Tibial nerve (tissue), 4 donors: ENCODE measurements around the gene RB1. TPM values are rescaled to one million over a fixed set of nuclear protein-coding genes. Genes with fewer than 3 reads are reported as not detected.

Experiments used
- DNase-seq, 2 donors: peaks; one replicate each; pipeline ENCODE4 v3.0.0-alpha.2; 2019; ENCODE audit warnings: low spot score in 2 of 2
- H3K27ac ChIP-seq, 4 donors: fragments of 200-600 bp; sonication (generic) in 3 of 4; one replicate each; pipeline ENCODE4 v1.5.1; 2017 to 2019; ENCODE audit warnings: mild to moderate bottlenecking in 1 of 4
- H3K27me3 ChIP-seq, 2 donors: fragments of 200-600 bp; sonication (generic) in 1 of 2; one replicate each; pipeline versions ENCODE4 v1.5.1 to v1.6.0; 2017 to 2019
- H3K36me3 ChIP-seq, 3 donors: fragments of 200-600 bp; sonication (generic); one replicate each; pipeline ENCODE4 v1.5.1; 2018 to 2019
- H3K4me1 ChIP-seq, 4 donors: fragments of 200-600 bp; sonication (generic) in 3 of 4; one replicate each; pipeline ENCODE4 v1.5.1; 2017 to 2019
- H3K4me3 ChIP-seq, 4 donors: fragments of 200-600 bp; sonication (generic) in 3 of 4; one replicate each; pipeline ENCODE4 v1.5.1; 2017 to 2019; ENCODE audit warnings: mild to moderate bottlenecking in 1 of 4, moderate library complexity in 1 of 4
- H3K9me3 ChIP-seq, 4 donors: fragments of 200-600 bp; sonication (generic) in 3 of 4; one replicate each; pipeline ENCODE4 v1.5.1; 2017 to 2019
- EP300 ChIP-seq, 2 donors: sonication (generic); formaldehyde crosslinking; IDR thresholded peaks; one replicate each; pipeline ENCODE4 v1.6.1; 2017; ENCODE audit warnings: antibody characterized with exemption in 2 of 2, mild to moderate bottlenecking in 1 of 2
- POLR2A ChIP-seq, 2 donors: fragments of 450-650 bp; IDR thresholded peaks; one replicate each; pipeline ENCODE4 v1.6.1; 2017; ENCODE audit warnings: antibody characterized with exemption in 2 of 2, mild to moderate bottlenecking in 2 of 2, moderate library complexity in 2 of 2
- WGBS, 2 donors: methylation state at CpG; one replicate each; pipeline ENCODE4 v1.1.5; 2018; 5-methylcytosine and 5-hydroxymethylcytosine counted together
- total RNA-seq, 4 donors: library from RNA; depleted of rRNA; stranded (reverse); fragments of >200 nt; gene quantifications; one replicate each; pipeline ENCODE4 v1.1.0, GENCODE V29; 2016
- TF ChIP-seq, protein P1 (sequence below), 5 experiments: fragments of 200-600 bp in 3 of 5; fragments of 450-650 bp in 2 of 5; sonication (generic) in 3 of 5; IDR thresholded peaks; one replicate each; pipeline ENCODE4 v1.5.1; 2016 to 2019; ENCODE audit warnings: antibody characterized with exemption in 5 of 5, mild to moderate bottlenecking in 3 of 5, moderate library complexity in 2 of 5

RB1 gene
- total RNA-seq, 4 donors from 2014 or later: 31.0 to 59.7 (median 45.1) TPM

DNA sequence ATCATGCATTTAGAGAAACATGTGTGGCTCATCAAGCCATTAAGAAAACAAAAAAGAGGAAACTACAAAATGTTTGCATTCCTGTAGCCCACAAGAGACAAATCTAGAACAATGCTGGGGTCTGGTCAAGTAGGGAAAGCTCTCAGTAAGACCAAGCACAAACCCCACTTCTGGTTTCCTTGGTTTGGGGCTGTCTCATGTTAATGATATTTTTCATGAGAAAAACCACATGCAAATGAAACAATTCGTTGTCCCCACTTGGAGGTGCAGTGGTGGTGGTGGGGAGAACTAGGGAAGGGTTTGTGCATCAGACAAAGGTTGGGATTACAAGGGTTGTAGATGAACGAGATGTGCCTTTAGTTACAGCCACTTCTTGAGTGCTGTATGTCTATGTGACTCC lies 7.0 kb upstream of the RB1 start:
- H3K4me1 ChIP-seq: peaks cover 0 to 4% (median 0%) of the 10 kb centered on the region in 4 donors
- H3K36me3 ChIP-seq: no peaks in the 10 kb centered on the region
- TF ChIP-seq EP300 (IDR thresholded peaks at IDR 0.05): no peak
- TF ChIP-seq POLR2A (IDR thresholded peaks at IDR 0.05): no peak
- TF ChIP-seq, protein P1, sequence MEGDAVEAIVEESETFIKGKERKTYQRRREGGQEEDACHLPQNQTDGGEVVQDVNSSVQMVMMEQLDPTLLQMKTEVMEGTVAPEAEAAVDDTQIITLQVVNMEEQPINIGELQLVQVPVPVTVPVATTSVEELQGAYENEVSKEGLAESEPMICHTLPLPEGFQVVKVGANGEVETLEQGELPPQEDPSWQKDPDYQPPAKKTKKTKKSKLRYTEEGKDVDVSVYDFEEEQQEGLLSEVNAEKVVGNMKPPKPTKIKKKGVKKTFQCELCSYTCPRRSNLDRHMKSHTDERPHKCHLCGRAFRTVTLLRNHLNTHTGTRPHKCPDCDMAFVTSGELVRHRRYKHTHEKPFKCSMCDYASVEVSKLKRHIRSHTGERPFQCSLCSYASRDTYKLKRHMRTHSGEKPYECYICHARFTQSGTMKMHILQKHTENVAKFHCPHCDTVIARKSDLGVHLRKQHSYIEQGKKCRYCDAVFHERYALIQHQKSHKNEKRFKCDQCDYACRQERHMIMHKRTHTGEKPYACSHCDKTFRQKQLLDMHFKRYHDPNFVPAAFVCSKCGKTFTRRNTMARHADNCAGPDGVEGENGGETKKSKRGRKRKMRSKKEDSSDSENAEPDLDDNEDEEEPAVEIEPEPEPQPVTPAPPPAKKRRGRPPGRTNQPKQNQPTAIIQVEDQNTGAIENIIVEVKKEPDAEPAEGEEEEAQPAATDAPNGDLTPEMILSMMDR (IDR thresholded peaks at IDR 0.05): no peak
- H3K27me3 ChIP-seq: no peaks in the 10 kb centered on the region
- H3K27ac ChIP-seq: no peak overlapping the region
- DNase-seq: no peak
- no peaks in the 10 kb centered on the region for H3K9me3 ChIP-seq
- WGBS, 2 donors: 59 to 75% methylated on average over 2 of the region's 2 CpGs
- H3K4me3 ChIP-seq: no peak overlapping the region

DNA sequence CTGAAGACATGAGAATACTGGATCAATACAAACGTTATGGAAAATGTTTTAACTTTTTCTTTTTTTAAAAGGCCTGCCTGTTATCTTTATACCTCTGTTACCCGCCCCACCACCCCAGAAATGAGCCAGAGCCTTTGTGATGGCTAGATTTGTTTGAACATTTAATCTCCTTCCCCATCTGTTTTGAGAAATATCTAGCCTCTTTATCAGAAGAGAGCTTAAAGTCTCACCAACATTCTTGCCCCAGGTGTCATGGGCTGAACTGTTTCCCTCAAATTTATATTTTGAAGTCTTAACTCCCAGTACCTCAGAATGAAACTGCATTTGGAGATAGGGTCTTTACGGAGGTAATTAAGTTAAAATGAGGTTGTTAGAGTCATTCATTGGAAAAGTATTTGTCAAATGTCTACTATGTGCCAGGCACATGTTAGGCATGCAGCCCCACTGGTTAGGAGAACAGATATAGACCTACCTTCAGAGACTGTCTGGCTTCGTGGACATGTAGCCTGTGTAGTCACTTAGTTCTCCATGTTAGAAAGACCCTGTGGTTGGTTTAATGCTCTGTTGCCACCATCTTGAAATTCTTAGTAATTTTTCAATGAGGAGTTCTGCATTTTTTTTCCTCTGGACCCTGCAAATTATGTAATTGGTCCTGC lies 6.3 kb upstream of the RB1 start:
- H3K27me3 ChIP-seq: no peaks in the 10 kb centered on the region
- TF ChIP-seq, protein P1 (IDR thresholded peaks at IDR 0.05): no peak
- TF ChIP-seq POLR2A (IDR thresholded peaks at IDR 0.05) (no peak), EP300 (IDR thresholded peaks at IDR 0.05) (no peak)
- H3K9me3 ChIP-seq: no peaks in the 10 kb centered on the region
- no peak overlapping the region for H3K4me3 ChIP-seq
- no peaks in the 10 kb centered on the region for H3K36me3 ChIP-seq
- H3K4me1 ChIP-seq: peaks cover 0 to 3% (median 0%) of the 10 kb centered on the region in 4 donors
- DNase-seq: no peak
- no peak overlapping the region for H3K27ac ChIP-seq
- 78 to 79% methylated on average over 4 of the region's 4 CpGs for WGBS, 2 donors

DNA sequence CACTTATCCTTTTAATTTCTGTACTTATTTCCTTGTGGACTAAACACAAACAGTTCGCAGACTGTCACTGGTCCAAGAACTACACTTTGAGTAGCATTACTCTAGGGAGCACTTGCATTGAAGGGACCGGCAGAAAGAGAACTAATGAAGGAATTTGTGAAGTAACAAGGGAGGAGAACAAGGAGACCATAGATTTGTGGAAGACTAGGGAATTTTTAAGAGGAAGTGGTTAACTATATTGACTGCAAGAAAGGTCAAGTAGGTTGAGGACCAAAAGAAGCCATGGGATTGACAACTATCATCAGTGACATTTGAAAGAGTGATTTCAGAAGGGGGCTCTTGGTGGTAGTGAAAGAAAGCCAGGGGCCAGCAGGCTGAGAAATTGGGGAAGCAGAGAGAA lies 4.0 kb upstream of the RB1 start:
- peaks cover 0 to 7% (median 0%) of the 10 kb centered on the region in 4 donors for H3K4me1 ChIP-seq
- no peak for DNase-seq
- no peak for TF ChIP-seq POLR2A (IDR thresholded peaks at IDR 0.05)
- TF ChIP-seq, protein P1 (IDR thresholded peaks at IDR 0.05): no peak
- no peak for TF ChIP-seq EP300 (IDR thresholded peaks at IDR 0.05)
- H3K36me3 ChIP-seq: no peaks in the 10 kb centered on the region
- H3K27me3 ChIP-seq: no peaks in the 10 kb centered on the region
- WGBS, 2 donors: 51 to 56% methylated on average over 2 of the region's 2 CpGs
- no peak overlapping the region for H3K4me3 ChIP-seq
- H3K27ac ChIP-seq: no peak overlapping the region
- H3K9me3 ChIP-seq: no peaks in the 10 kb centered on the region

- Histone ChIP-seq H3K4me3 (peak overlapping the region; percentile 67 to 96 (median 77)), H3K4me1 (peaks cover 0 to 30% (median 7%) of the 10 kb centered on the region in 4 donors), H3K27me3 (no peaks in the 10 kb centered on the region), H3K27ac (peak overlapping the region; percentile 89 to 100 (median 99)), H3K36me3 (no peaks in the 10 kb centered on the region), H3K9me3 (no peaks in the 10 kb centered on the region)
- peak in 1 of 2 donors; percentile 33 for DNase-seq
- TF ChIP-seq, protein P1 (IDR thresholded peaks at IDR 0.05): no peak
- 15 to 16% methylated on average over 12 of the region's 12 CpGs for WGBS, 2 donors
Measured at GRCh38 chr13:48302871-48303358, 636 bp upstream of the RB1 start.

DNA sequence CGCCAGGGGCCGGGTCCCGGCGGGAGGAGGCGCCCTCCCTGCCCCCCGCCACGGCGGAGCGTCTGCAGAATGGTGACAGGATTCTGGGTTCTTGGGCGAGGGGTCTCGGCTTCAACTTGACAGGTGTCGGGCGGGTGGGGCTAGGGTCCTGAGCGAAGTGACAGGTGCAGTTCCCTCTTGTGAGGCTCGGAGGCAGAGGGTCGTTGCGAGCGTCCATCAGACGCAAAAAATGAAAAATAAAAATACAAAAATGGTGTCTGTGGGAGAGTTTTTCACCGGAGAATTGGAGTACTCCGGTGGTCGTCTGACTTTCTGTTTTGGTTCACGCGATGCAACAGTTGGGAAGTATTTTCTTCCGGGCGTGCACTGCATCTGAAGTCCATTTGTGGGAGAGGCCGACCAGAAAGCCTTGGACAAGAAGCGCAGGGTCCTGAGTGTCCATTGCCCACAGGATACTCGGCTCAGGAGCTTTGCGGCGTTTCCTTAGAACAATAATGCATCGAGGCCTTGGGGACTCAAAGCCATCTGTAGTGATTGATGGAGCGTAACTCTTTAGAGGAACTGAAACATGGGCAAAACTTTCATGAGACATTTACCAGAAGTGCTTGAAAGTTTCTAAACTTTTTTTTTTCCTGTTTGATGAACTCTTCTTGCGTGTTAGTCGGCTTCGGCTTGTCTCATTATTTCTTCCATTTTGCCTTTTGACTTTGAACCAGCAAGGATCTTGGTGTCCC lies 759 bp downstream of the RB1 start:
- peak in 1 of 2 donors; percentile 47 for DNase-seq
- TF ChIP-seq EP300 (IDR thresholded peaks at IDR 0.05) (peak in 1 of 2 donors; percentile 45), POLR2A (IDR thresholded peaks at IDR 0.05) (no peak)
- H3K27me3 ChIP-seq: no peaks in the 10 kb centered on the region
- 0% methylated on average over 34 to 36 of the region's 36 CpGs for WGBS, 2 donors
- H3K4me3 ChIP-seq: peak overlapping the region; percentile 67 to 96 (median 77)
- H3K36me3 ChIP-seq: peaks cover 0 to 8% (median 0%) of the 10 kb centered on the region in 3 donors
- peak overlapping the region; percentile 89 to 100 (median 99) for H3K27ac ChIP-seq
- no peaks in the 10 kb centered on the region for H3K9me3 ChIP-seq
- H3K4me1 ChIP-seq: peaks cover 0 to 42% (median 7%) of the 10 kb centered on the region in 4 donors
